ENCODE results near the gene KIF1A. TPM values are rescaled to one million over a fixed set of nuclear protein-coding genes. Genes with fewer than 3 reads are reported as not detected.

Gene KIF1A
- total and polyA plus RNA-seq, 2 of the 8 experiments (the other 6 are each of a cell fraction or from before 2014, with no cell fraction given) = 61.3 to 281 TPM

- TF ChIP-seq CBX5 (IDR thresholded peaks at IDR 0.05; ENCODE audit: low read depth, low read length) (no peak), NANOG (IDR thresholded peaks at IDR 0.05; ENCODE audit: insufficient read depth, low read depth, low read length, poor library complexity, severe bottlenecking) (no peak), E2F6 (IDR thresholded peaks at IDR 0.05) (no peak), ASH2L (IDR thresholded peaks at IDR 0.05; ENCODE audit: low read length) (no peak)
- TF ChIP-seq, protein P1, sequence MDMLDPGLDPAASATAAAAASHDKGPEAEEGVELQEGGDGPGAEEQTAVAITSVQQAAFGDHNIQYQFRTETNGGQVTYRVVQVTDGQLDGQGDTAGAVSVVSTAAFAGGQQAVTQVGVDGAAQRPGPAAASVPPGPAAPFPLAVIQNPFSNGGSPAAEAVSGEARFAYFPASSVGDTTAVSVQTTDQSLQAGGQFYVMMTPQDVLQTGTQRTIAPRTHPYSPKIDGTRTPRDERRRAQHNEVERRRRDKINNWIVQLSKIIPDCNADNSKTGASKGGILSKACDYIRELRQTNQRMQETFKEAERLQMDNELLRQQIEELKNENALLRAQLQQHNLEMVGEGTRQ (IDR thresholded peaks at IDR 0.05; ENCODE audit: low read length) = no peak
- TF ChIP-seq, protein P2, sequence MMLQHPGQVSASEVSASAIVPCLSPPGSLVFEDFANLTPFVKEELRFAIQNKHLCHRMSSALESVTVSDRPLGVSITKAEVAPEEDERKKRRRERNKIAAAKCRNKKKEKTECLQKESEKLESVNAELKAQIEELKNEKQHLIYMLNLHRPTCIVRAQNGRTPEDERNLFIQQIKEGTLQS (IDR thresholded peaks at IDR 0.05; ENCODE audit: insufficient read depth, low read depth, low read length) = no peak
Measured at GRCh38 chr2:240795454-240795853, 24.6 kb downstream of the KIF1A start.

More at GRCh38 chr2:240795454-240795853, 24.6 kb downstream of the KIF1A start:
- Histone ChIP-seq H2AFZ (ENCODE audit: low read length) (no peak overlapping the region), H3K4me3 (ENCODE audit: extremely low read depth in 1 of 4, insufficient read depth in 2 of 4, low read depth in 3 of 4, low read length in 4 of 4) (no peak overlapping the region), H3K23me2 (ENCODE audit: low read depth, low read length) (no peaks in the 10 kb centered on the region; the same call in 1 of the 2 replicates), H3K27me3 (replicated peaks in 1 of 4; ENCODE audit: control insufficient read depth in 3 of 4, extremely low read depth in 1 of 4, insufficient read depth in 3 of 4, low read length in 3 of 4) (no peaks in the 10 kb centered on the region), H2BK15ac (ENCODE audit: low read length) (no peak overlapping the region), H2AK5ac (ENCODE audit: low read depth, low read length) (no peak overlapping the region), H4K91ac (replicated peaks; ENCODE audit: insufficient read length, low read length) (no peak overlapping the region), H2BK5ac (ENCODE audit: low read depth, low read length) (peak overlapping the region; percentile 9; the same call in 1 of the 2 replicates), H3K4me1 (replicated peaks in 1 of 4; ENCODE audit: control insufficient read depth in 3 of 4, insufficient read depth in 4 of 4, low read length in 3 of 4) (peaks cover 0 to 11% (median 8%) of the 10 kb centered on the region in 4 experiments; a peak in 5 of 7 replicates), H3K14ac (ENCODE audit: insufficient read length) (no peak overlapping the region), H3K18ac (ENCODE audit: extremely low read depth, low read length) (no peak overlapping the region), H2BK12ac (ENCODE audit: low read depth, low read length) (no peak overlapping the region), H3K79me2 (ENCODE audit: control insufficient read depth in 1 of 2, insufficient read depth in 2 of 2, low read length in 2 of 2) (peaks cover 6 to 92% of the 10 kb centered on the region in 2 experiments), H3K56ac (replicated peaks; ENCODE audit: insufficient read length, low read depth, low read length) (no peak overlapping the region), H3K9me3 (ENCODE audit: insufficient read depth in 2 of 2, low read depth in 1 of 2, low read length in 1 of 2) (no peaks in the 10 kb centered on the region), H2BK20ac (ENCODE audit: low read length) (no peak overlapping the region), H3K4ac (replicated peaks; ENCODE audit: insufficient read length, low read depth, low read length) (no peak overlapping the region), H3K36me3 (ENCODE audit: control insufficient read depth in 2 of 4, insufficient read depth in 4 of 4, low read length in 3 of 4) (peaks cover 22 to 62% (median 36%) of the 10 kb centered on the region in 4 experiments; a peak in 7 of 8 replicates), H4K8ac (ENCODE audit: extremely low read depth, insufficient read depth, low read length) (no peak overlapping the region), H4K20me1 (replicated peaks in 1 of 2; ENCODE audit: control insufficient read depth in 1 of 2, insufficient read depth in 2 of 2, low read length in 2 of 2) (peaks cover 45 to 51% of the 10 kb centered on the region in 2 experiments), H3K27ac (ENCODE audit: low read depth, low read length) (no peak overlapping the region; the same call in 1 of the 2 replicates), H3K23ac (ENCODE audit: insufficient read length) (no peak overlapping the region), H4K5ac (ENCODE audit: insufficient read length, low read depth, low read length) (no peak overlapping the region), H3K79me1 (ENCODE audit: low read depth, low read length) (peaks cover 39% of the 10 kb centered on the region), H2BK120ac (replicated peaks; ENCODE audit: low read depth, low read length) (no peak overlapping the region), H3K4me2 (ENCODE audit: insufficient read depth in 1 of 2, low read depth in 2 of 2, low read length in 2 of 2) (no peak overlapping the region), H3K9ac (replicated peaks in 1 of 4; ENCODE audit: extremely low read depth in 1 of 4, low read depth in 3 of 4, low read length in 3 of 4) (no peak overlapping the region; a peak in 1 of 7 replicates)
- FAIRE-seq = no peak
- POLR2A ChIA-PET (ENCODE audit: partially characterized antibody) = interaction anchor here (1.3 to 18.0 kb wide), 7 partner anchors 8 to 34 kb away, joined by 3 to 291 read pairs (median 7); partner anchors contain the start of gene KIF1A
- CTCF ChIA-PET (ENCODE audit: partially characterized antibody) = interaction anchor here (0.7 to 1.5 kb wide), 4 partner anchors 8 to 22 kb away, joined by 3 to 4 read pairs (median 4); no protein-coding TSS in a partner anchor
- DNase-seq (ENCODE audit: low read depth in 1 of 2, low spot score in 2 of 2) = no peak
- WGBS, 2 experiments (ENCODE audit: extremely low coverage in 1 of 2, insufficient coverage in 1 of 2, insufficient read length in 1 of 2, insufficient replicate concordance in 2 of 2, low coverage in 1 of 2, low lambda C conversion rate in 2 of 2, missing lambda C conversion rate in 1 of 2) = 96% methylated on average over 11 of the region's 11 CpGs; no CpG with 5 or more reads in 1 of the 2 experiments
